ENCODE results near the gene LATS2. TPM values are rescaled to one million over a fixed set of nuclear protein-coding genes. Genes with fewer than 3 reads are reported as not detected.
"Not testable (repeated sequence)": the region's sequence is repeated elsewhere in the genome, so short reads cannot be mapped to it uniquely, and the experiment has no call there.

The LATS2 gene
- total and polyA plus RNA-seq, 2 of the 8 experiments (the other 6 are each of a cell fraction or from before 2014, with no cell fraction given), result 8.3 to 26.2 TPM

GRCh38 chr13:20957049-20957620 is 104.3 kb downstream of the LATS2 start:
- H2AFZ ChIP-seq (ENCODE audit: low read length); FAIRE-seq: not testable (repeated sequence)

More at GRCh38 chr13:20957049-20957620, 104.3 kb downstream of the LATS2 start:
- ChIA-PET POLR2A (ENCODE audit: partially characterized antibody) (interaction anchor here (0.6 kb wide), 1 partner anchor 276 kb away, joined by 3 read pairs; no protein-coding TSS in a partner anchor), CTCF (ENCODE audit: partially characterized antibody) (interaction anchor here (0.6 kb wide), 1 partner anchor 273 kb away, joined by 4 read pairs; no protein-coding TSS in a partner anchor)
- not testable (repeated sequence) for H4K5ac ChIP-seq (ENCODE audit: insufficient read length, low read depth, low read length); H2BK15ac ChIP-seq (ENCODE audit: low read length); H3K79me1 ChIP-seq (ENCODE audit: low read depth, low read length); H3K79me2 ChIP-seq (ENCODE audit: control insufficient read depth in 1 of 2, insufficient read depth in 2 of 2, low read length in 2 of 2); H3K14ac ChIP-seq (ENCODE audit: insufficient read length); H2BK12ac ChIP-seq (ENCODE audit: low read depth, low read length); H3K18ac ChIP-seq (ENCODE audit: extremely low read depth, low read length); H2BK5ac ChIP-seq (ENCODE audit: low read depth, low read length); H3K56ac ChIP-seq (replicated peaks; ENCODE audit: insufficient read length, low read depth, low read length); H2AK5ac ChIP-seq (ENCODE audit: low read depth, low read length); H3K4me2 ChIP-seq (ENCODE audit: insufficient read depth in 1 of 2, low read depth in 2 of 2, low read length in 2 of 2); H4K20me1 ChIP-seq (replicated peaks in 1 of 2; ENCODE audit: control insufficient read depth in 1 of 2, insufficient read depth in 2 of 2, low read length in 2 of 2); H3K23me2 ChIP-seq (ENCODE audit: low read depth, low read length); H4K8ac ChIP-seq (ENCODE audit: extremely low read depth, insufficient read depth, low read length); H2BK20ac ChIP-seq (ENCODE audit: low read length); H3K4me1 ChIP-seq (replicated peaks in 1 of 4; ENCODE audit: control insufficient read depth in 3 of 4, insufficient read depth in 4 of 4, low read length in 3 of 4); H2BK120ac ChIP-seq (replicated peaks; ENCODE audit: low read depth, low read length); H3K9me3 ChIP-seq (ENCODE audit: insufficient read depth in 2 of 2, low read depth in 1 of 2, low read length in 1 of 2); H3K4ac ChIP-seq (replicated peaks; ENCODE audit: insufficient read length, low read depth, low read length); H3K23ac ChIP-seq (ENCODE audit: insufficient read length); DNase-seq (ENCODE audit: low read depth in 1 of 2, low spot score in 2 of 2); H3K36me3 ChIP-seq (ENCODE audit: control insufficient read depth in 2 of 4, insufficient read depth in 4 of 4, low read length in 3 of 4); H3K9ac ChIP-seq (replicated peaks in 1 of 4; ENCODE audit: extremely low read depth in 1 of 4, low read depth in 3 of 4, low read length in 3 of 4); H3K4me3 ChIP-seq (ENCODE audit: extremely low read depth in 1 of 4, insufficient read depth in 2 of 4, low read depth in 3 of 4, low read length in 4 of 4); H4K91ac ChIP-seq (replicated peaks; ENCODE audit: insufficient read length, low read length); H3K27me3 ChIP-seq (replicated peaks in 1 of 4; ENCODE audit: control insufficient read depth in 3 of 4, extremely low read depth in 1 of 4, insufficient read depth in 3 of 4, low read length in 3 of 4); H3K27ac ChIP-seq (ENCODE audit: low read depth, low read length)
- WGBS, 2 experiments (ENCODE audit: extremely low coverage in 1 of 2, insufficient coverage in 1 of 2, insufficient read length in 1 of 2, insufficient replicate concordance in 2 of 2, low coverage in 1 of 2, low lambda C conversion rate in 2 of 2, missing lambda C conversion rate in 1 of 2), result 88% methylated on average over 10 of the region's 10 CpGs; no CpG with 5 or more reads in 1 of the 2 experiments
